Right ventricle myocardium superior (tissue), 1 donor: Measurements from ENCODE around the gene MEI1. TPM values are rescaled to one million over a fixed set of nuclear protein-coding genes. Genes with fewer than 3 reads are reported as not detected.

ENCODE experiments used
- ATAC-seq: fragments of 200-7000 bp; cut with Tn5 transposase; one replicate; pipeline ENCODE4 v1.9.1; 2020; ENCODE audit warnings: mild to moderate bottlenecking; ENCODE audit not compliant: poor library complexity
- DNase-seq: peaks from one replicate; pipeline ENCODE4 v3.0.0-alpha.2; 2020
- intact Hi-C: fragments of 100-400 bp; cut with DNase I; formaldehyde crosslinking; loops from one replicate; pipeline ENCODE4 v1.11.2; 2022
- total RNA-seq: library from RNA; stranded (reverse); fragmentation: NEBNext Ultra II Directional; extraction: Animal tissue kit (Norgen Biotek cat#: 25700); gene quantifications from one replicate; pipeline ENCODE4 v1.2.1, GENCODE V29; 2021
- donor health status: DM: no; HTN: yes; CAD: no; lungs with severe emphysema.

Gene MEI1
- total RNA-seq, 1 donor from 2014 or later = not detected

- no peak for ATAC-seq
- no peak for DNase-seq
- intact Hi-C loops = no loop called here
These were observed 113.7 kb downstream of the MEI1 start for GRCh38 chr22:41812805-41813545.

GRCh38 chr22:41813726-41814410 is 114.6 kb downstream of the MEI1 start:
- intact Hi-C loops = no loop called here

GRCh38 chr22:41815716-41816115 is 116.4 kb downstream of the MEI1 start:
- ATAC-seq = no peak
- intact Hi-C loops = no loop called here
- no peak for DNase-seq

More at GRCh38 chr22:41813726-41814410, 114.6 kb downstream of the MEI1 start:
- DNase-seq = no peak
- ATAC-seq = no peak

GRCh38 chr22:41816241-41816640 is 116.9 kb downstream of the MEI1 start:
- no peak for DNase-seq
- ATAC-seq = no peak
- intact Hi-C loops = no loop called here

GRCh38 chr22:41816871-41817270 is 117.6 kb downstream of the MEI1 start:
- ATAC-seq (no peak), DNase-seq (no peak)
- intact Hi-C loops = no loop called here

- ATAC-seq (no peak), DNase-seq (no peak)
- intact Hi-C loops = no loop called here
These were observed 118.7 kb downstream of the MEI1 start for GRCh38 chr22:41818011-41818410.

- ATAC-seq = no peak
- DNase-seq = no peak
- intact Hi-C loops = no loop called here
These were observed 119.3 kb downstream of the MEI1 start for GRCh38 chr22:41818596-41818995.

- DNase-seq (no peak), ATAC-seq (no peak)
- intact Hi-C loops = no loop called here
These were observed 120.0 kb downstream of the MEI1 start for GRCh38 chr22:41819257-41819656.

GRCh38 chr22:41820447-41820846 is 121.1 kb downstream of the MEI1 start:
- intact Hi-C loops = no loop called here
- DNase-seq (no peak), ATAC-seq (no peak)

GRCh38 chr22:41821471-41822316 is 122.4 kb downstream of the MEI1 start:
- no peak for ATAC-seq
- intact Hi-C loops = no loop called here
- DNase-seq = no peak

GRCh38 chr22:41822317-41823057 is 123.2 kb downstream of the MEI1 start:
- intact Hi-C loops = loop anchor here (1.0 kb wide), 1 partner anchor 119 kb away; no protein-coding TSS in a partner anchor
- ATAC-seq (peak; percentile 36), DNase-seq (no peak)

- intact Hi-C loops = loop anchor here (1.0 kb wide), 1 partner anchor 118 kb away; no protein-coding TSS in a partner anchor
- ATAC-seq = no peak
- no peak for DNase-seq
These were observed 124.5 kb downstream of the MEI1 start for GRCh38 chr22:41823797-41824196.

GRCh38 chr22:41825376-41825775 is 126.1 kb downstream of the MEI1 start:
- ATAC-seq (no peak), DNase-seq (no peak)
- intact Hi-C loops = no loop called here

GRCh38 chr22:41826021-41826420 is 126.7 kb downstream of the MEI1 start:
- DNase-seq (no peak), ATAC-seq (peak; percentile 16)
- intact Hi-C loops = no loop called here

GRCh38 chr22:41826430-41827383 is 127.4 kb downstream of the MEI1 start:
- DNase-seq = no peak
- ATAC-seq = peak; percentile 58
- intact Hi-C loops = no loop called here

GRCh38 chr22:41827671-41828070 is 128.4 kb downstream of the MEI1 start:
- DNase-seq = no peak
- intact Hi-C loops = no loop called here
- no peak for ATAC-seq

GRCh38 chr22:41828516-41828915 is 129.2 kb downstream of the MEI1 start:
- intact Hi-C loops = no loop called here
- ATAC-seq = no peak
- no peak for DNase-seq

- DNase-seq (no peak), ATAC-seq (no peak)
- intact Hi-C loops = no loop called here
These were observed 130.9 kb downstream of the MEI1 start for GRCh38 chr22:41830174-41830573.
